SK-N-SH (cell line): ENCODE measurements around the gene BNC2. TPM values are rescaled to one million over a fixed set of nuclear protein-coding genes. Genes with fewer than 3 reads are reported as not detected.

ENCODE experiments used
- CTCF ChIA-PET: fragments of 300-600, 350-600 bp; formaldehyde crosslinking; extraction: SDS; loops from one replicate; lab custom pipeline; 2021; lab: Yijun Ruan, JAX
- POLR2A ChIA-PET: fragments of 350-600 bp; sonication (Branson Sonifier 250); formaldehyde crosslinking; extraction: SDS; loops from one replicate; lab custom pipeline; 2020; ENCODE audit warnings: antibody characterized with exemption, inconsistent platforms; lab: Yijun Ruan, JAX
- DNase-seq: peaks from one replicate; pipeline ENCODE4 v3.0.0; 2012
- H2AFZ ChIP-seq: fragments of 200-600 bp; sonication (generic); 2 replicates; pipeline ENCODE4 v1.8.1; 2016; ENCODE audit warnings: antibody characterized with exemption, mild to moderate bottlenecking, low read depth
- H3F3A ChIP-seq: fragments of 200-600 bp; sonication (generic); replicated peaks from 2 replicates; pipeline ENCODE3; 2016; ENCODE audit warnings: antibody characterized with exemption, mild to moderate bottlenecking; ENCODE audit not compliant: insufficient read depth
- H3K27ac ChIP-seq, 2 experiments: fragments of 200-500 bp in 1 of 2; fragments of 200-600 bp in 1 of 2; sonication (Bioruptor generic) in 1 of 2; sonication (generic), shearing (Covaris generic) in 1 of 2; 2 replicates each; pipeline versions ENCODE4 v1.5.1 to v1.6.1; 2014 to 2016; ENCODE audit warnings: low read depth in 2 of 2, inconsistent platforms in 1 of 2, low read length in 1 of 2, mild to moderate bottlenecking in 1 of 2, mixed read lengths in 1 of 2
- H3K27me3 ChIP-seq: fragments of 200-600 bp; sonication (generic), shearing (Covaris generic); 2 replicates; pipeline ENCODE4 v1.6.1; 2016; ENCODE audit warnings: mixed run types; ENCODE audit not compliant: insufficient read depth
- H3K36me3 ChIP-seq, 2 experiments: fragments of 200-500 bp in 1 of 2; fragments of 200-600 bp in 1 of 2; sonication (Bioruptor generic) in 1 of 2; sonication (generic) in 1 of 2; replicated peaks in 1 of 2; 2 replicates each; pipeline versions ENCODE3 to v1.5.1; 2014 to 2016; ENCODE audit warnings: low read length in 1 of 2, mild to moderate bottlenecking in 1 of 2; ENCODE audit not compliant: insufficient read depth in 2 of 2, control insufficient read depth in 1 of 2
- H3K4me1 ChIP-seq, 2 experiments: fragments of 200-500 bp in 1 of 2; fragments of 200-600 bp in 1 of 2; sonication (Bioruptor generic) in 1 of 2; sonication (generic), shearing (Covaris generic) in 1 of 2; 2 replicates each; pipeline versions ENCODE4 v1.5.1 to v1.6.1; 2014 to 2016; ENCODE audit warnings: low read depth in 1 of 2, low read length in 1 of 2, mixed run types in 1 of 2; ENCODE audit not compliant: insufficient read depth in 2 of 2, control insufficient read depth in 1 of 2
- H3K4me2 ChIP-seq: fragments of 200-600 bp; sonication (generic), shearing (Covaris generic); 2 replicates; pipeline ENCODE4 v1.6.1; 2017; ENCODE audit warnings: mixed run types
- H3K4me3 ChIP-seq, 2 experiments: fragments of 200-500 bp in 1 of 2; fragments of 200-600 bp in 1 of 2; sonication (Bioruptor generic) in 1 of 2; sonication (generic), shearing (Covaris generic) in 1 of 2; 2 replicates each; pipeline versions ENCODE4 v1.5.1 to v1.8.1; 2014 to 2016; ENCODE audit warnings: low read depth in 2 of 2, inconsistent platforms in 1 of 2, low read length in 1 of 2, mild to moderate bottlenecking in 1 of 2, mixed read lengths in 1 of 2, moderate library complexity in 1 of 2
- H3K79me2 ChIP-seq: fragments of 200-600 bp; sonication (generic); 2 replicates; pipeline ENCODE4 v1.8.1; 2017; ENCODE audit warnings: mild to moderate bottlenecking; ENCODE audit not compliant: insufficient read depth
- H3K9ac ChIP-seq: fragments of 200-600 bp; sonication (generic); 2 replicates; pipeline ENCODE4 v1.6.1; 2017; ENCODE audit warnings: mixed run types
- H3K9me2 ChIP-seq: fragments of 200-600 bp; sonication (generic); 2 replicates; pipeline ENCODE4 v1.6.1; 2017; ENCODE audit warnings: mixed run types
- H3K9me3 ChIP-seq: fragments of 200-600 bp; sonication (generic); 2 replicates; pipeline ENCODE4 v1.6.1; 2017; ENCODE audit warnings: mixed run types, mild to moderate bottlenecking, moderate library complexity
- H4K20me1 ChIP-seq: fragments of 200-600 bp; sonication (generic); 2 replicates; pipeline ENCODE4 v1.6.1; 2017; ENCODE audit warnings: mild to moderate bottlenecking, mixed run types; ENCODE audit not compliant: insufficient read depth
- FOXJ3 ChIP-seq: sonication (generic); formaldehyde crosslinking; IDR thresholded peaks from 2 replicates; pipeline ENCODE4 v1.5.1; 2020; ENCODE audit warnings: mild to moderate bottlenecking, missing genetic modification reagents
- JUND ChIP-seq: IDR thresholded peaks from 2 replicates; pipeline ENCODE4 v1.4.0; 2012
- MEF2A ChIP-seq: IDR thresholded peaks from 2 replicates; pipeline ENCODE4 v1.4.0; 2012; ENCODE audit warnings: low read depth, borderline replicate concordance
- MXI1 ChIP-seq: IDR thresholded peaks from 2 replicates; pipeline ENCODE4 v1.6.1; 2012; ENCODE audit warnings: mild to moderate bottlenecking, low read depth, low read length, improper control_type of control experiment
- RXRA ChIP-seq: IDR thresholded peaks from 2 replicates; pipeline ENCODE4 v1.4.0; 2012; ENCODE audit warnings: low read depth, mild to moderate bottlenecking, borderline replicate concordance
- SMC3 ChIP-seq: IDR thresholded peaks from 2 replicates; pipeline ENCODE4 v1.6.1; 2012; ENCODE audit warnings: low read depth, low read length, improper control_type of control experiment
- TAF1 ChIP-seq: IDR thresholded peaks from 2 replicates; pipeline ENCODE4 v1.6.1; 2012; ENCODE audit warnings: low read depth, mild to moderate bottlenecking, low read length, moderate library complexity, borderline replicate concordance
- TEAD4 ChIP-seq: IDR thresholded peaks from 2 replicates; pipeline ENCODE4 v1.4.0; 2012; ENCODE audit warnings: mild to moderate bottlenecking, borderline replicate concordance; ENCODE audit not compliant: insufficient read depth
- WGBS: methylation state at CpG from one replicate; pipeline ENCODE4 v1.1.6; 2017; ENCODE audit warnings: low lambda C conversion rate; 5-methylcytosine and 5-hydroxymethylcytosine counted together
- polyA plus RNA-seq, 3 experiments: library from polyadenylated mRNA; depleted of rRNA; stranded (reverse); fragments of >200 nt; gene quantifications; 2 replicates each; pipeline ENCODE4 v1.2.3, GENCODE V29; 2012
- TF ChIP-seq, protein P1 (sequence below): IDR thresholded peaks from 2 replicates; pipeline ENCODE4 v1.4.0; 2012; ENCODE audit warnings: low read depth, borderline replicate concordance
- TF ChIP-seq, protein P2 (sequence below): fragments of 200-600 bp; sonication (generic); IDR thresholded peaks from 2 replicates; pipeline ENCODE4 v1.6.1; 2017; ENCODE audit warnings: antibody characterized with exemption, mild to moderate bottlenecking, moderate library complexity
- TF ChIP-seq, protein P3 (sequence below): IDR thresholded peaks from 2 replicates; pipeline ENCODE4; 2012

Gene BNC2
- polyA plus RNA-seq, 1 of the 3 experiments (the other 2 are of a cell fraction): 8.8 TPM

DNA sequence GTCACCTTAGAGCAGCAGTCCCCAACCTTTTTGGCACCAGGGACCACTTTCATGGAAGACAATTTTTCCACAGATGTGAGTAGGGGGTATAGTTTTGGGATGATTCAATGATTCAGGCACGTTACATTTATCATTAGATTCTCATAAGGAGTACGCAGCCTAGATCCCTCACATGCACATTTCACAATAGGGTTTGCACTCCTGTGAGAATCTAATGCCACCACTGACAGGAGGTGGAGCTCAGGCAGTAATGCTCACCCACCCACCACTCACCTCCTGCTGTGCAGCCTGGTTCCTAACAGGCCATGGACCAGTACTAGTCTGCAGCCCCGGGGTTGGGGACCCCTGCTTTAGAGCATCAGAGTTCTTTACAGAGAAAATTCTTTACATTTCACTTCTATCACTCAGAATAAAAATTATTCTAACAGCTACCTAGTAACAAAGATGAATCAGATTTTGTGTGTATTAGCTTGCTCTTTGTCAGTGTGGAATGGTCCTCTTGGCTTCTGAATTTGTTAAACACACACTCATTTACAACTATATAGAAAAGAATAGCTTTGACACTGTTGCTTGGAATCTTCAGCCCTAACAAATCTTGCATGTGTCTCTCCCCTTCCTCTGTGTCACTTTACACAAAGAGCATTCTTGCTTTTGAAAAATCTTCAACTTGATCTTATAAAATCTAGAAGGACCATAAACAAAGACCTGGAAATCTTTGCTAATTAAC is 438.6 kb downstream of the BNC2 start:
- Histone ChIP-seq H3K9me3 (no peaks in the 10 kb centered on the region), H3K27me3 (no peaks in the 10 kb centered on the region), H3K9ac (no peak overlapping the region), H3K79me2 (no peaks in the 10 kb centered on the region), H2AFZ (no peak overlapping the region), H3K27ac (no peak overlapping the region), H3K4me2 (no peak overlapping the region), H3K36me3 (peaks cover 0 to 17% of the 10 kb centered on the region in 2 experiments), H3F3A (peaks cover 9% of the 10 kb centered on the region), H4K20me1 (no peaks in the 10 kb centered on the region), H3K4me1 (peaks cover 0 to 4% of the 10 kb centered on the region in 2 experiments; a peak in 3 of 4 replicates), H3K9me2 (no peaks in the 10 kb centered on the region), H3K4me3 (no peak overlapping the region)
- ChIA-PET CTCF (no interaction called here), POLR2A (no interaction called here)
- no peak for DNase-seq
- 91% methylated on average over 3 of the region's 3 CpGs for WGBS
- TF ChIP-seq TEAD4 (no peak), TAF1 (no peak), FOXJ3 (CRISPR knock-in tag) (no peak)

DNA sequence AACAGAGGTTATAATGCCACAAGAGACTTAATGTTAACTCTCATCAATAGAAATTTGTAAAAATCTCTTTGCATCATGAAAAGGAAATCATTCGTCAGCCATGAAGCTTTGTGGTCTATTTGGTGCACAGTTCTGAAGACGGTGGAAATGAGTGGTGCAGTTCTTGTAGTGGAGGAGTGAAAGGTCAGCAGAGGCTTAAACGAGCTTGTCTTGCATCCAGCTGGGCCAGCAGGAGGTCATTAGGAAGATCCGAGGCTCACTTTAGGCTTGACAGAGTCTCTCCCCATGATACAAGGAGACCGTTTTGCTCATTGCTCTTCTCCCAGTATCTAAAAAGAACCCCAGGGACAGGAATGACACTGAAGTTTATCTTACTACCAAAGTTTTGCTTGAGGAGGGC is 440.8 kb downstream of the BNC2 start:
- Histone ChIP-seq H3K9ac (no peak overlapping the region), H3K4me3 (no peak overlapping the region), H3K27ac (no peak overlapping the region), H3K9me3 (no peaks in the 10 kb centered on the region), H3K36me3 (peaks cover 0 to 10% of the 10 kb centered on the region in 2 experiments), H4K20me1 (no peaks in the 10 kb centered on the region), H3F3A (peaks cover 16% of the 10 kb centered on the region), H3K27me3 (no peaks in the 10 kb centered on the region), H2AFZ (no peak overlapping the region), H3K4me2 (no peak overlapping the region), H3K79me2 (no peaks in the 10 kb centered on the region), H3K4me1 (peaks cover 4 to 15% of the 10 kb centered on the region in 2 experiments; a peak in 3 of 4 replicates), H3K9me2 (no peaks in the 10 kb centered on the region)
- 88% methylated on average over 5 of the region's 5 CpGs for WGBS
- no peak for TF ChIP-seq TAF1
- TF ChIP-seq, protein P1, sequence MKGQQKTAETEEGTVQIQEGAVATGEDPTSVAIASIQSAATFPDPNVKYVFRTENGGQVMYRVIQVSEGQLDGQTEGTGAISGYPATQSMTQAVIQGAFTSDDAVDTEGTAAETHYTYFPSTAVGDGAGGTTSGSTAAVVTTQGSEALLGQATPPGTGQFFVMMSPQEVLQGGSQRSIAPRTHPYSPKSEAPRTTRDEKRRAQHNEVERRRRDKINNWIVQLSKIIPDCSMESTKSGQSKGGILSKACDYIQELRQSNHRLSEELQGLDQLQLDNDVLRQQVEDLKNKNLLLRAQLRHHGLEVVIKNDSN: no peak
- TF ChIP-seq MXI1: no peak
- no peak for TF ChIP-seq RXRA
- no peak for TF ChIP-seq SMC3
- TF ChIP-seq JUND: no peak
- TF ChIP-seq MEF2A: no peak
- TF ChIP-seq, protein P2, sequence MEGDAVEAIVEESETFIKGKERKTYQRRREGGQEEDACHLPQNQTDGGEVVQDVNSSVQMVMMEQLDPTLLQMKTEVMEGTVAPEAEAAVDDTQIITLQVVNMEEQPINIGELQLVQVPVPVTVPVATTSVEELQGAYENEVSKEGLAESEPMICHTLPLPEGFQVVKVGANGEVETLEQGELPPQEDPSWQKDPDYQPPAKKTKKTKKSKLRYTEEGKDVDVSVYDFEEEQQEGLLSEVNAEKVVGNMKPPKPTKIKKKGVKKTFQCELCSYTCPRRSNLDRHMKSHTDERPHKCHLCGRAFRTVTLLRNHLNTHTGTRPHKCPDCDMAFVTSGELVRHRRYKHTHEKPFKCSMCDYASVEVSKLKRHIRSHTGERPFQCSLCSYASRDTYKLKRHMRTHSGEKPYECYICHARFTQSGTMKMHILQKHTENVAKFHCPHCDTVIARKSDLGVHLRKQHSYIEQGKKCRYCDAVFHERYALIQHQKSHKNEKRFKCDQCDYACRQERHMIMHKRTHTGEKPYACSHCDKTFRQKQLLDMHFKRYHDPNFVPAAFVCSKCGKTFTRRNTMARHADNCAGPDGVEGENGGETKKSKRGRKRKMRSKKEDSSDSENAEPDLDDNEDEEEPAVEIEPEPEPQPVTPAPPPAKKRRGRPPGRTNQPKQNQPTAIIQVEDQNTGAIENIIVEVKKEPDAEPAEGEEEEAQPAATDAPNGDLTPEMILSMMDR: no peak
- TF ChIP-seq, protein P3, sequence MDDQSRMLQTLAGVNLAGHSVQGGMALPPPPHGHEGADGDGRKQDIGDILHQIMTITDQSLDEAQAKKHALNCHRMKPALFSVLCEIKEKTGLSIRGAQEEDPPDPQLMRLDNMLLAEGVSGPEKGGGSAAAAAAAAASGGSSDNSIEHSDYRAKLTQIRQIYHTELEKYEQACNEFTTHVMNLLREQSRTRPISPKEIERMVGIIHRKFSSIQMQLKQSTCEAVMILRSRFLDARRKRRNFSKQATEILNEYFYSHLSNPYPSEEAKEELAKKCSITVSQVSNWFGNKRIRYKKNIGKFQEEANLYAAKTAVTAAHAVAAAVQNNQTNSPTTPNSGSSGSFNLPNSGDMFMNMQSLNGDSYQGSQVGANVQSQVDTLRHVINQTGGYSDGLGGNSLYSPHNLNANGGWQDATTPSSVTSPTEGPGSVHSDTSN: no peak
- TF ChIP-seq FOXJ3 (CRISPR knock-in tag): no peak
- ChIA-PET POLR2A (no interaction called here), CTCF (no interaction called here)
- DNase-seq: no peak
